Posterior cingulate gyrus (tissue), 11 donors: ENCODE data around the gene APBA3.

Source experiments
- DNase-seq, 10 donors: peaks; one replicate each; pipeline versions ENCODE4 v3.0.0 to v3.0.0-alpha.2; 2020 to 2021; ENCODE audit warnings: mixed read lengths in 3 of 10
- intact Hi-C: fragments of 100-400 bp; cut with DNase I; formaldehyde crosslinking; loops from one replicate; pipeline ENCODE4 v1.15.1; 2023

Gene APBA3

GRCh38 chr19:3723110-3723488 lies 38.4 kb downstream of the APBA3 start:
- intact Hi-C loops: no loop called here
- no peak for DNase-seq

GRCh38 chr19:3722443-3723109 lies 38.9 kb downstream of the APBA3 start:
- no peak for DNase-seq
- intact Hi-C loops: no loop called here

DNA sequence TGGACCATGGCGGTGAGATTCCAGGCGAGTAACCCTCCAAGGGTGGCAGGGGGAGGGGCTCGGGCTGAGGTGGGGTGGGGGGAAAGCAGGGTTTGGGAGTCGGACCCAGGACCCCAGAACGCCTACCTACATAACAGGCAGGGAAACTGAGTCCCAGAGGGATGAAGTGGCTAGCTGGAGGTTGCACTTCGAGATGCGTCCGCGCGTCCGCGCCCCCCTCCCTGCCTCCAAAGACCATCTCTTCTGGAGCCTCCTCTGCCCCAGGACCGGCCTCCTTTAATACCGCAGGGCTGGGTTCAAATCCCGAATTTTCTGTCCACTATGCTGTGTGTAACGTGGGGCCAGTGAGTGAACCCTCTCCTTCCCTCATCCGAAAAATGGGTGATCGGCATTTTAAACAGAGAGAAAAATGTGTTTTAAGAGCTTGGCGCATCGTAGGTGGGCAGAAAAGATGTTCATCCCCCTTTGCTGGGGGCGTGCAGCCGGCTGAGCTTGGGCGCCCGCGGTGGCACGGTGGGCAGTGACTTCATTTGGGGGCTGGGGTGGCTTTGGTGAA lies 39.5 kb downstream of the APBA3 start:
- DNase-seq: no peak
- intact Hi-C loops: no loop called here

DNA sequence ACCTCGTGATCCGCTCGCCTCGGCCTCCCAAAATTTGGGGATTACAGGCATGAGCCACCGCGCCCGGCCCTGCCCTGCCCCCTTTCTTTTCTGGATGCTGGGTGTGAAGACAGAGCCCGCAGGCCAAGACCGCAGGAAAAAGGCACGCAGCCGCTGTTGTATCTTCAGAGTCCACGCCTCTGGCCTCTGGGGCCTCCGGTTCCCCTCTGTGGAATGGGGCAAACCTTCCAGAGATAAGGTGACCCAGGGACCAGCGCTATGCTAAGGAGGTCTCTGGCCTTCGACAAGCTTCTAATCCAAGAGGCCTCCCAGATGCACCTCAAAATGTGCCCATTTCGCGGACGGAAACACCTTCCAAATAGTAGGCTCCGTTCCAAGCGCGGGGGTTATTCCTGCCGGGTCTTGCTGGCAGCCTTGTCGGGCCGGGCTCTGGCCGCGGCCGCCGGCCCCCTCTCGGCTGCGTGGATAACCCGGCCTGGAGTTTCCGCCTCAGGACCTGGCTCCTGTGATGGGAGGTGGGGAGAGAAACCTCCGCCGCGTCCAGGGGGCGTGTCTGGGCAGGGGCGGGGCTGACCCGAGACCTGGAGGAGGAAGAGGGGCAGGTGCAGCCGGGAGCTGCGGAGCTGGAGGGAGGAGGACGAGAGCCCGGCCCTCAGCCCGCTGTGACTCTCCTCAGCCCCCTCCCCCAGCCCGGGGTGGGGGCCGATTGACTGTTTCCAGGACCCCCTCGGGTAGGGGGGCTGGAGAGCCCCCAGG lies 40.2 kb downstream of the APBA3 start:
- intact Hi-C loops: no loop called here
- peak in 8 of 10 donors; percentile 42 to 93 (median 46) for DNase-seq

GRCh38 chr19:3720349-3720917 lies 41.1 kb downstream of the APBA3 start:
- intact Hi-C loops: no loop called here
- no peak for DNase-seq

GRCh38 chr19:3719868-3720267 lies 41.6 kb downstream of the APBA3 start:
- intact Hi-C loops: loop anchor here (10.0 kb wide), 2 partner anchors 165 to 415 kb away; partner anchors contain the start of gene MFSD12
- no peak for DNase-seq

DNA sequence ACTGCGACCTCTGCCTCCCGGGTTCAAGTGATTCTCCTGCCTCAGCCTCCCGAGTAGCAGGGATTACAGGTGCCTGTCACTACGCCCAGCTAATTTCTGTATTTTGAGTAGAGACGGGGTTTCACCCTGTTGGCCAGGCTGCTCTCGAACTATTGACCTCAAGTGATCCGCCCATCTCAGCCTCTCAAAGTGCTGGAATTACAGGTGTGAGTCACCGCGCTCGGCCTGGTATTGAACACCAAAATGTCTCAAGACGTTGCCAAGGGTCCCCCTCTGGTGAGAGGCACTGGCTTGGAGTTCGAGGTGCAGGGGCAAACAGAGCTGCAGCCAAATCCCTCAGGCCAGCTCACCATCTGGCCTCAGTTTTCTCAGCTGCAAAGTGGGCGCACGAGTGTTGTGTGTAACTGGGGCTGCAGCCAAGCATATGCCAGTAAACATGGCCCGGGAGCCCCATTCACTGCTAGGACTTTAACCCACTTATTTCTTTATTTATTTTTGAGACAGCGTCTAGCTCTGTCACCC lies 45.3 kb downstream of the APBA3 start:
- no peak for DNase-seq
- intact Hi-C loops: loop anchor here (10.0 kb wide), 2 partner anchors 161 to 411 kb away; partner anchors contain the start of gene MFSD12

DNA sequence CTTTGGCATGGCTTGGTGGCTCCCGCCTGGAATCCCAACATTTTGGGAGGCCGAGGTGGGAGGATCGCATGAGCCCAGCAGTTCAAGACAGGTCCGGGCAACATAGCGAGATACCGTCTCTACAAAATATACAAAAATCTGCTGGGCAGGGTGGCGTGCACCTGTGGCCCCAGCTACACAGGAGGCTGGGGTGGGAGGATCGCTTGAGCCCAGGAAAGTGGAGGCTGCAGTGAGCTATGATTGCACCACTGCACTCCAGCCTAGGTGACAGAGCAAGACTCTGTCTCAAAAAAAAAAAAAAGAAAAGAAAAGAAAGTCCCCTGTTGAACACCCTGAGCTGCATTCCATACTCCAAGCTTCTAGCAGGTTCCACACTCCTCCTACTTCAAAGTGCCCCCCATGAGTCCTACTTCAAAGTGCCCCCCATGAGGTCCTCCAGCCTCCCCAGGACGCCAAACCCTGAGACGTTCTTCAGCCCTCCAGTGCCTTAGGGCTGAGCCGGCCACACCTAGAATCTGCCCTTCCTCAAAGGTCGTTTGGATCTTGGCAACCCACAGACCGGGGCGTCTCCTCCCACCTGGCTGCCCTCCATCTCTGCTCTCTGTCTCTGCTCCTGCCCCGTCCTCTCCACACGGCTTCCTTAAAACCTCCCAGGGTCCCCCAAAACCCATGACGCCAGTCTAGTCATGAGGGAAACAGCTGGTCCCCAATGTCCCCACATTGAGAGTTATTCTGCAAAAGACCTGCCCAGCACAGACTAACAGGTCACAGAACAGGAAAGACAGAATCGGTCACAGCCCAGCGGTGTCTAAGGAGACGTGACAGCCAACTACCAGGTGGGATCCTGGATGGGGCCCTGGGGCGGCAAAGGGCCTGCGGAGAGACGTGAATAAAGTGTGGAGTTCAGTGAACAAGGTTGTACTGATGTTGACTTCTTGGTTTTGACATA lies 48.6 kb downstream of the APBA3 start:
- intact Hi-C loops: loop anchor here (10.0 kb wide), 2 partner anchors 158 to 408 kb away; partner anchors contain the start of gene MFSD12
- no peak for DNase-seq

DNA sequence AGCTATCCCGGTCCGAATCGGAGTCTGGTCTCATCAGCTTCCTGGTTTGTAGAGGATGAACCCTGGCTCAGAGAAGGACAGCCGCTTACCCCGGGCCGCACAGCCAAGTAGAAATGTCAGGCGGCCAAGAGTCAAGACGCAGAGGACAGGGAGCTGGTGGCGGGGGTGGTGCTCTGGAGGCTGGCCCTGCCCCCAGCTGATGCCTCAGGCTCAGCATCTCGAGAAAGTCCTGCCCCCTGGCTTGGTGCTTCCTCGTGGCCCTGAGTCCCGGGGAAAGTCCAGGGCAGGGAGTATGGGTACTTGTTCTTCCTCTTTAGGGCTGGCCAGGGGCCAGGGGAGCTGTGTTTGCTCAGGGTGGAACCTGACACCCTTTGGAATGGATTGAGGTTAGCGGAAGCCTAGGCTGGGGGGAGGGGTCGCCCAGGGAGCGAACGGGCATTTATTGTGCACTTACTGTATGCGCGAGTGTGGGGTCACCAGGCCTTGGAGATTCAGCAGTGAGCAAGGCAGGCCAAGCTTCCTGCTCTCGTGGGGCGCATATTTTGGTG lies 51.2 kb downstream of the APBA3 start:
- peak in 4 of 10 donors; percentile 15 to 90 (median 26) for DNase-seq
- intact Hi-C loops: loop anchor here (10.0 kb wide), 2 partner anchors 156 to 406 kb away; partner anchors contain the start of gene MFSD12

DNA sequence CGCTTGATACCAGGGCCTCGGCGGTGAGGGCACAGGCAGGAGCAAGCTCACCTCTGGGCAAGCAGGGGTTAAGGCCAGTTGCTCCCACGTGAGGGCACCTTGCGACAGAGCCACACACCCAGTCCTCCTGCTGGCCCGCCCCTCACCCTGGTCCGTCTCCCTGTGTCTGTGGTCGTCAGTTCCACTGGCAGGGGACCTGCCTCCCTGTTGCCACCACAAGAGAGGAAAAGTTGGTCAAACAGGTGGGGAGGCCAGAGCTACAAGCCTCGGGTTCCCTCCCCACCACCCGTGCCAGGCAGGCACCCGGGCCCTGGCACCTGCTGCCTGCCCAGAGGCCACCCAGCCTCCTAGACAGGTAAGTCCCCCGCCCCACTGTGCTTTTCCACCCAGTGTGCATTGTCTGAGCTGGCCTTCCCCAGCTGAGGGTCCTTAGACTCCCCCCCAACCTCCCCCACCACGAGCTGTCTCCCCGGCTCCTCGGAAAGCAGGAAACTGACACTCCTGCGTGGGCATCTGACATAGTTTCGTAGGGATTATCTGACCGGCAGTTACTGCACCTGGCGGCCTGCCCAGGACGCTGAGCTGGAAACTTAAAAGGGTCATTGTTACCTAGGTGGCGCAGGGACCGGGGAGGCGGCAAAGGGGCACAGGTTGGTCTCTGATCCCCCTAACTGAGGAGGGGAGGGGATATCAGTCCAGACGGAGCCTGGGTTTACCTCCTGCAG lies 53.1 kb downstream of the APBA3 start, which contains the start of gene TJP3:
Gene TJP3, plus strand, starts transcription at position 178 of the 725 bp plus-strand sequence. CDS start 20,049 bp downstream, outside the sequence.
- intact Hi-C loops: no loop called here
- DNase-seq: no peak

GRCh38 chr19:3707868-3708206 lies 53.7 kb downstream of the APBA3 start:
- DNase-seq: no peak
- intact Hi-C loops: no loop called here

GRCh38 chr19:3701200-3701599 lies 60.3 kb downstream of the APBA3 start:
- no peak for DNase-seq
- intact Hi-C loops: loop anchor here (2.0 to 5.0 kb wide), 2 partner anchors 34 to 481 kb away; partner anchors contain the start of genes ANKRD24 and SIRT6
